Natural killer cell (primary cell): ENCODE data around the gene PDE11A. TPM values are rescaled to one million over a fixed set of nuclear protein-coding genes. Genes with fewer than 3 reads are reported as not detected.

ENCODE experiments used
- ATAC-seq, 3 donors: fragments of 150-1000 bp in 2 of 3; fragments of 200-7000 bp in 1 of 3; cut with Tn5 transposase; 1 replicate in 1 of 3; 2 replicates in 2 of 3; pipeline ENCODE4 v1.10.0; 2021; ENCODE audit warnings: mild to moderate bottlenecking in 2 of 3, moderate library complexity in 2 of 3
- DNase-seq, 2 donors: peaks; one replicate each; pipeline versions ENCODE4 v3.0.0 to v3.0.0-alpha.2; 2013 to 2021; ENCODE audit warnings: mixed read lengths in 1 of 2
- H3K27ac ChIP-seq: one replicate; pipeline ENCODE4 v1.5.1; 2013; ENCODE audit warnings: mild to moderate bottlenecking, low read length
- H3K27me3 ChIP-seq: one replicate; pipeline ENCODE4 v1.6.1; 2013; ENCODE audit warnings: low read length; ENCODE audit not compliant: control insufficient read depth, insufficient read depth
- H3K36me3 ChIP-seq: one replicate; pipeline ENCODE4 v1.6.1; 2013; ENCODE audit warnings: low read length; ENCODE audit not compliant: control insufficient read depth, insufficient read depth
- H3K4me1 ChIP-seq: one replicate; pipeline ENCODE4 v1.6.1; 2013; ENCODE audit warnings: low read length; ENCODE audit not compliant: control insufficient read depth, insufficient read depth
- H3K4me3 ChIP-seq: one replicate; pipeline ENCODE4 v1.5.1; 2013; ENCODE audit warnings: low read length
- H3K9me3 ChIP-seq: one replicate; pipeline ENCODE4 v1.6.1; 2013; ENCODE audit warnings: low read length; ENCODE audit not compliant: control insufficient read depth, insufficient read depth
- H3K27ac Mint-ChIP-seq, 2 donors: one replicate each; pipeline ENCODE4 v1.8.0; 2022; ENCODE audit warnings: mild to moderate bottlenecking in 2 of 2, mixed read lengths in 2 of 2, moderate library complexity in 1 of 2
- H3K27me3 Mint-ChIP-seq, 2 donors: one replicate each; pipeline ENCODE4 v1.8.0; 2022; ENCODE audit warnings: low read depth in 2 of 2, mixed read lengths in 2 of 2
- H3K36me3 Mint-ChIP-seq: one replicate; pipeline ENCODE4 v1.8.0; 2022; ENCODE audit warnings: mixed read lengths
- H3K4me1 Mint-ChIP-seq, 2 donors: one replicate each; pipeline ENCODE4 v1.8.0; 2022; ENCODE audit warnings: mixed read lengths in 2 of 2
- H3K4me3 Mint-ChIP-seq: one replicate; pipeline ENCODE4 v1.8.0; 2022; ENCODE audit warnings: mild to moderate bottlenecking, moderate library complexity, mixed read lengths
- H3K9me3 Mint-ChIP-seq, 2 donors: one replicate each; pipeline ENCODE4 v1.8.0; 2022; ENCODE audit warnings: mixed read lengths in 2 of 2
- WGBS: methylation state at CpG from one replicate; pipeline ENCODE4 v1.1.7; 2013; ENCODE audit warnings: missing lambda C conversion rate; ENCODE audit not compliant: insufficient coverage; 5-methylcytosine and 5-hydroxymethylcytosine counted together
- intact Hi-C: fragments of 100-400 bp; cut with micrococcal nuclease; formaldehyde crosslinking; loops from one replicate; pipeline ENCODE4 v1.14.2; 2022
- total RNA-seq, 4 donors: library from RNA; stranded (reverse); fragments of 120-200 nt in 1 of 4; gene quantifications; one replicate each; pipeline versions ENCODE4 v1.2.3 to v1.2.4, GENCODE V29; 2013 to 2022
- TF ChIP-seq, protein P1 (sequence below): fragments of 200-600 bp; IDR thresholded peaks from one replicate; pipeline ENCODE4 v1.8.0; 2022; ENCODE audit warnings: antibody characterized with exemption

The PDE11A gene
- total RNA-seq, 3 donors from 2014 or later (not counting 1 experiment from before 2014, with no cell fraction given), result not detected

DNA sequence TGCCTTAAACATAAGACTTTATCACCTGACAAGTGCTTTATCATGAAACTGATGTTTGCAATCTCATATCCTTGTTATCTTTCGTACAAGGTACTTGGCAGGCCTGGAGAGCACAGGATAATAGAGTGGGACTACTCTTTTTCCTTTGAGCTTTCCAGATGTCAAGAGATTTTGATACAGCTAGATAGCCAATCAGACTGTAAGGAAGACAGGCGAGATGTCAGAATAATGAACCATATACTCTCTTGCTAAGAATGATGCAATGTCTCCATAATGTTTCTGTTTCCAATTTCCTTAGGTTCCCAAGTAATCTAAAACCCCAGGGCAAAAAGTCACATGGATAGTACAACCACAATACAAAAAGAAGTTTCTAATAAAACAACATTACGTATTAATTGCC lies 313.1 kb downstream of the PDE11A start:
- intact Hi-C loops, result no loop called here
- Mint-ChIP-seq H3K4me1 (peaks cover 4% of the 10 kb centered on the region in 2 donors), H3K27ac (no peak overlapping the region), H3K27me3 (peaks cover 39 to 50% of the 10 kb centered on the region in 2 donors), H3K9me3 (no peaks in the 10 kb centered on the region), H3K36me3 (no peaks in the 10 kb centered on the region), H3K4me3 (no peak overlapping the region)
- no peak for DNase-seq
- H3K4me1 ChIP-seq, result peaks cover 5% of the 10 kb centered on the region
- no peak overlapping the region for H3K27ac ChIP-seq
- H3K27me3 ChIP-seq, result no peaks in the 10 kb centered on the region
- H3K4me3 ChIP-seq, result no peak overlapping the region
- TF ChIP-seq, protein P1, sequence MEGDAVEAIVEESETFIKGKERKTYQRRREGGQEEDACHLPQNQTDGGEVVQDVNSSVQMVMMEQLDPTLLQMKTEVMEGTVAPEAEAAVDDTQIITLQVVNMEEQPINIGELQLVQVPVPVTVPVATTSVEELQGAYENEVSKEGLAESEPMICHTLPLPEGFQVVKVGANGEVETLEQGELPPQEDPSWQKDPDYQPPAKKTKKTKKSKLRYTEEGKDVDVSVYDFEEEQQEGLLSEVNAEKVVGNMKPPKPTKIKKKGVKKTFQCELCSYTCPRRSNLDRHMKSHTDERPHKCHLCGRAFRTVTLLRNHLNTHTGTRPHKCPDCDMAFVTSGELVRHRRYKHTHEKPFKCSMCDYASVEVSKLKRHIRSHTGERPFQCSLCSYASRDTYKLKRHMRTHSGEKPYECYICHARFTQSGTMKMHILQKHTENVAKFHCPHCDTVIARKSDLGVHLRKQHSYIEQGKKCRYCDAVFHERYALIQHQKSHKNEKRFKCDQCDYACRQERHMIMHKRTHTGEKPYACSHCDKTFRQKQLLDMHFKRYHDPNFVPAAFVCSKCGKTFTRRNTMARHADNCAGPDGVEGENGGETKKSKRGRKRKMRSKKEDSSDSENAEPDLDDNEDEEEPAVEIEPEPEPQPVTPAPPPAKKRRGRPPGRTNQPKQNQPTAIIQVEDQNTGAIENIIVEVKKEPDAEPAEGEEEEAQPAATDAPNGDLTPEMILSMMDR, result no peak
- WGBS, result 86% methylated on average over 3 of the region's 3 CpGs
- ATAC-seq, result no peak
- no peaks in the 10 kb centered on the region for H3K36me3 ChIP-seq
- no peaks in the 10 kb centered on the region for H3K9me3 ChIP-seq

DNA sequence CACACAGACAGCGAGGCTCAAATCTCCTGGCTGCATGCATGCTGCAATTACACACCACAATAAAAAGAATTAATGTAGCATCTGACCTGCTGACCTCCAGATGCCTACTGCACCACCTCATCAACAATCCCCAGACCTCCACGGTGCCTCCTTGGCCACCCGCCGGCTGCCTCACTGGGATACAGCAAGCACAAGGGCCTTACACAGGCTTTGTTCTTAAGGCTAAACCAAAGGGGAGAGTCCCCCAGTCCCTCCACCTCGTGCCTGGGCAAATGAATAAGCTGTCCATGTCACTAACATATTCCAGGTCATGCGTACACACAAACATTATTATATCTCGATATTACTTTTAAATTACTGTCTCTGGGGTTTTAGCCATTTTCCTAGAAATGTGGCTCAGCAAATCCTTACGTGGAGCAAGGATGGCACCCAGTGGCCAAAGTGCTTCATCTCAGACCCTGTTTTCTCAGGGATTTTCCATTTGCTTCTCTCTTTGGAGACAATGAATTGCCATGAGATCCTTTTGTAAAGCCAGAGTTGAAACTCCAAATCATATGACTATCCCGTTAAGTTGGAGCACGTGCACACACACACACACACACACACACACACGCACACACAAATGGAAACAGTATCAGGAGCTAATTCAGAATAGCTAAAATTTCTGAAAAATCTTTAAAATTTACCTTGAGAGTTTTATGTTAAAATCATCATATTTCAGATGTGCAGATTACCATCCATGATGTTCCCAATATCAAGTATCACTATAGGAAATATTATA lies 313.8 kb downstream of the PDE11A start:
- intact Hi-C loops, result no loop called here
- no peak for ATAC-seq
- Histone ChIP-seq H3K27ac (no peak overlapping the region), H3K9me3 (no peaks in the 10 kb centered on the region), H3K36me3 (no peaks in the 10 kb centered on the region), H3K4me1 (peaks cover 5% of the 10 kb centered on the region), H3K4me3 (no peak overlapping the region), H3K27me3 (no peaks in the 10 kb centered on the region)
- peak in 1 of 2 donors; percentile 21 for DNase-seq
- 83% methylated on average over 10 of the region's 11 CpGs for WGBS
- H3K4me1 Mint-ChIP-seq, result peaks cover 4% of the 10 kb centered on the region in 2 donors
- H3K27ac Mint-ChIP-seq, result no peak overlapping the region
- H3K4me3 Mint-ChIP-seq, result no peak overlapping the region
- H3K27me3 Mint-ChIP-seq, result peaks cover 39 to 50% of the 10 kb centered on the region in 2 donors
- no peaks in the 10 kb centered on the region for H3K36me3 Mint-ChIP-seq
- no peaks in the 10 kb centered on the region for H3K9me3 Mint-ChIP-seq
- TF ChIP-seq, protein P1, result no peak

DNA sequence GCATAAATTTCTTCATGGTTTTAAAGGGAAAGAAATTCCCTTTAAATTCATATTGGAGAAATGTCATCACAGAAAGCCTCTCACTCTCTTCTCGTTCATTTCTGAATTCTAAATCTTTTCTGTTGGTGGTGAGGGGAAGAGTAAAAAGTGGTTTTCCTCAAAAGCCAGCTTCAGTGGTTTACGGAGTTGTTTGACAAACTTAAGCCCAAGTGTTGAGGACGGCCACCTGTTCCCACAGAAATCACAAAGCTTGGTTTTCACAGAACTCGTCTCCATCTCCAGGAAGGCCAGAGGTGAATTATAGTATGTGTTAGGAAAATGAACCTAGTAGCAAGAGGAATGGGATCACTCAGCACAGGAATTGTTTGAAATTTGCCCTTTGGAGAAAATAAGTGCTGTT lies 316.2 kb downstream of the PDE11A start:
- H3K27ac Mint-ChIP-seq, result no peak overlapping the region

More for the DNA sequence above, 316.2 kb downstream of the PDE11A start:
- 81% methylated on average over 3 of the region's 4 CpGs for WGBS
- H3K27me3 Mint-ChIP-seq, result peaks cover 26 to 41% of the 10 kb centered on the region in 2 donors
- DNase-seq (no peak), ATAC-seq (no peak)
- Histone ChIP-seq H3K4me3 (no peak overlapping the region), H3K9me3 (no peaks in the 10 kb centered on the region), H3K27ac (no peak overlapping the region), H3K4me1 (no peaks in the 10 kb centered on the region), H3K27me3 (no peaks in the 10 kb centered on the region), H3K36me3 (no peaks in the 10 kb centered on the region)
- no peaks in the 10 kb centered on the region for H3K9me3 Mint-ChIP-seq
- no peaks in the 10 kb centered on the region for H3K4me1 Mint-ChIP-seq
- no peaks in the 10 kb centered on the region for H3K36me3 Mint-ChIP-seq
- intact Hi-C loops, result no loop called here
- H3K4me3 Mint-ChIP-seq, result no peak overlapping the region
- TF ChIP-seq, protein P1, result no peak
